LoVo (cell line): Measurements from ENCODE around the gene VWA5B2.

ENCODE experiments used
- DNase-seq: peaks from one replicate; pipeline ENCODE4 v3.0.0-alpha.2; 2016; ENCODE audit warnings: low spot score

VWA5B2 gene

GRCh38 chr3:184227481-184227935, 1.9 kb upstream of the VWA5B2 start:
- peak; percentile 30 for DNase-seq

- no peak for DNase-seq
Observed at GRCh38 chr3:184228376-184229137, 828 bp upstream of the VWA5B2 start.

DNA sequence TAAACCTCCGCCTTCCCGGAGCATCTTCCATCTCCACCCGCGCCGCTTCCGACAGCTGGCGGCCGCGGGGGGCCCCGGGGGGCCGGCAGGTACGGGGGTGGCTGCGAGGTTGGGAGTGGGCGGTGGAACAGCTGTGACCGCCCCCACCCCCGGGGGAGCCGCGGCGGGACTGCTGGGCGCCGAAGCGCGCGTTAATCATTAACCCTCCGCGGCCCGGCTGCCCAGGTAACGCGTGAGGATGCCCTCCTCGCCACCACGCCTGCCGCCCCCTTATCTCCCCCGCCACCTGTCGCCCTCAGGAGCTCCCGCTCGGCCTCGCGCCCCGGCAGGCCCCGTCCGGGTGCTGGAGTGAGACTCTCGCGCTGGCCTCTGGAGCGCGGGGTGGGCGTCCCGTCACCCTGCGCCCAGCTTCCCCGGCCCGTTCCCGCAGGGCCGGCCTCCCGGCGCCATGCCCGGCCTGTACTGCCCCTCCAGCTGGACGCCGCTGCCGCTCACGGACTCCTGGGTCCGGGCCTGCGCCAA, 757 bp downstream of the VWA5B2 start:
- peak; percentile 51 for DNase-seq

DNA sequence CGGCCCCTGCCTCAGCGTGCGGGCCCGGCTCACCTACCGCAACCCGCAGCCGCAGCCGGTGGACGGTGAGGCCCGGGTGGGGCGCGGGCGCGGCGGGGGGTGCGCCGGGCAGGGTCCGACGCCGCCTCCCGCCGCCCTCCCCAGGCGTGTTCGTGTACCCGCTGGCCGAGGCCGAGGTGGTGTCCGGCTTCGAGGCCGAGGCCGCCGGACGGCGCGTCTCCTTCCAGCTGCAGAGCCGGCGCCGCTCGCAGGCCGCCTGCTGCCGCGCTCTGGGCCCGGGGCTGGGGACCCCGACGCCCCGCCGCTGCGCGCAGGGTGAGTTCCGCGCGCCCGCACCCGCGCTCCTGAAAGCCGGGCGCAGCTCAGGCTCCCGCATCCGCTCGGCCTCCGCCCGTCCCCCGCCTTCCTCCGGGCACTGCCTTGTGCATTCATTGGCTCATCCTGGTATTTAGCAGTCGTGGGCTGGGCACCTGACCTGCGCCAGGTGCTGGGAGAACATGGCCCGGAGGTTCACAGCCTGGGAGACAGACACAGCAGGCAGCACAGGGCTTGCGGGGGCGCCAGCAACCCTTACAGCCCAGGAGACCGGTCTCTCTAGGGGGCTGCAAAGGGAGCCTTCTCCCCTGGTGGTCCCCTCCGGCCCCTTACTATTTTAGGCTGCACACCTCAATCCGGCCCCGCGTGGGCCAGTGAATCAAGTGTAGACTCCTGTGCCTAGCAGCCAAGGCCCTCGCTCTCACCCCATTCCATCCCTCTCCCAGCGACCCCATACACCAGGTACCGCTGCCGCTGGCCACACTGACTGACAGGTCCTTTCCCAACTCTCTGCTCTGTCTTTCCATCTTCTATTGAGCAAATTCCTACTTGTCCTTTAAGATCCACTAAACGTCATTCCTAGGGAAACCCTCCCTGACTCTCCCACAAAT, 1.5 kb downstream of the VWA5B2 start:
- no peak for DNase-seq

GRCh38 chr3:184231671-184232070, 2.3 kb downstream of the VWA5B2 start:
- no peak for DNase-seq

GRCh38 chr3:184233127-184233843, 3.9 kb downstream of the VWA5B2 start:
- no peak for DNase-seq

DNA sequence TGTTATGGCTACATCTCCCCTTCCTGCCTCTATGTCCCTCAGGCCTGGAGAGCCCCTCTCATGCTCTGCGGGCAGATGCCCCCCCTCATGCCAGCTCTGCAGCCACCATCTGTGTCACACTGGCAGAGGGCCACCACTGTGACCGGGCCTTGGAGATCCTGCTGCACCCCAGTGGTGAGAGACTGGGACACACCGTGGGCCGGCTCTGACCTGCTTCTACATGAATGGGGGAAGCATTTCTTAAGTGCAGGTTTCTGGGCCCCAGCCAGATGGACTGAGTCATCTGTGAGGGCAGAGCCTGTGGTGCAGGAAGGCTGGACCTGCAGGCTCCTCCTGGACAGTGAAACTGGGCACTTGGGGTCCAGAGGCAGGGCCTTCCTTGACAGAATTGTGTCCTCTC, 4.8 kb downstream of the VWA5B2 start:
- peak; percentile 60 for DNase-seq

DNA sequence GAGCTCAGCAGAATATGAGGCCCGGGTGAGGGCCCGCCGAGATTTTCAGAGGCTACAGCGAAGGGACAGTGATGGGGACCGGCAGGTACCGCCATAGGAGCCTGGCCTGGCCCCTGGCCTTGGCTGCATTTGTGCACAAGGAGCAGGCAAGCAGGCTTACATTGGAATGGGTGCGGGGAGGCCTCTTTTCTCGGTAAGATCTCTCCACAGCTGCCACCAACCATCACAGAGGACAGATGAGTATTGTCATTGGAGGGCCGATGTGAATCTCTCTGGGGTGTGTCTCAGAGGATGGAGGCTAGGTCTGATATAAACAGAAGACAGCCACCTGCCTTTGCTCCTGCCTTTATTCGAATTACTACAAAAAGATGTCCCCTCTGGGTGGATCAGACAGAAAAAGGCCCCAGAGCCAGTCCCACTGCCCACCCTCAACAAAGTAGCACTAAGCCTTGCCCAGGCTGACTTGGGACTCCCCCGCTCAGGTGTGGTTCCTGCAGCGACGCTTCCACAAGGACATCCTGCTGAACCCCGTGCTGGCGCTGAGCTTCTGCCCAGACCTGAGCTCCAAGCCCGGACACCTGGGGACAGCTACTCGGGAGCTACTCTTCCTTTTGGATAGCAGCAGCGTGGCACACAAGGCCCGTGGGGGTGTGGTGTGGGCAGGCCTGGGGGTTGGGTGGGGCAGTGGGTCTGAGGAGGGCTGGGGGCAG, 5.4 kb downstream of the VWA5B2 start:
- DNase-seq = no peak

DNA sequence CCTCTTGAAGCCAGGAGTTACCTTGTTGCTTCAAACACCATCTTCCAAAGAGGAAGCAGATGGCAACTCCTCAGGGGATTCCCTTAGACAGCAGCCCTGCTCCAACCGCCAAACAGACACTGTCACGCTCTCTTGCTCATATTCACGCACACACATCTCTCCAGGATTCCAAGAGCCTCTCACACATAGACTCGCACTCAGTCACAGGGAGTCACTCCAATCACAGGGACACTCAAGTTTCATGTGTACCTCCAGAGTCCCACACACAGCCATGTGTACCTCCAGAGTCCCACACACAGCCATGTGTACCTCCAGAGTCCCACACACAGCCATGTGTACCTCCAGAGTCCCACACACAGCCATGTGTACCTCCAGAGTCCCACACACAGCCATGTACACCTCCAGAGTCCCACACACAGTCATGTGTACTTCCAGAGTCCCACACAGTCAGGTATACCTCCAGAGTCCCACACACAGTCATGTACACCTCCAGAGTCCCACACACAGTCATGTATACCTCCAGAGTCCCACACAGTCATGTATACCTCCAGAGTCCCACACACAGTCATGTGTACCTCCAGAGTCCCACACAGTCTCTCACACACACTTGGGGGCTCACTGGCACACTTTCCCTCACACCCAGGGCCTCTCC, 6.1 kb downstream of the VWA5B2 start:
- no peak for DNase-seq

GRCh38 chr3:184236033-184236410, 6.6 kb downstream of the VWA5B2 start:
- no peak for DNase-seq

DNA sequence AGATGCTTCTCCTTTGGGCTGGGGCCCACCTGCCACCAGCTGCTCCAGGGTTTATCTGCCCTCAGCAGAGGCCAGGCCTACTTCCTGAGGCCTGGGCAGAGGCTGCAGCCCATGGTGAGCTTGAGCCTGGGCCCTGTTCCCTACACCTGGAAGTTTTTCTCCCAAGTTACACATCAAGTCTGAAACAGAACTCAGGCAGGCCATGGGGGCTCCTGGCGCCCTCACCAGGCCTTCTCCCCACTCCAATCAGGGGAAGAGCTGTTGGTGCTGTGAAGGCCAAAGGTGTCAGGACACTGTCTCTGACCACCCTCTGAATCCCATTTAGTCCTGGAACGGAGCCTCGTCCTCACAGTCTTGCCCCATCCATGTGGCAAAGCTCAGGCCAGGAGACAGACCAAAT, 7.3 kb downstream of the VWA5B2 start:
- no peak for DNase-seq

GRCh38 chr3:184237211-184237610, 7.8 kb downstream of the VWA5B2 start:
- DNase-seq = no peak

GRCh38 chr3:184237807-184238206, 8.4 kb downstream of the VWA5B2 start:
- DNase-seq = no peak

DNA sequence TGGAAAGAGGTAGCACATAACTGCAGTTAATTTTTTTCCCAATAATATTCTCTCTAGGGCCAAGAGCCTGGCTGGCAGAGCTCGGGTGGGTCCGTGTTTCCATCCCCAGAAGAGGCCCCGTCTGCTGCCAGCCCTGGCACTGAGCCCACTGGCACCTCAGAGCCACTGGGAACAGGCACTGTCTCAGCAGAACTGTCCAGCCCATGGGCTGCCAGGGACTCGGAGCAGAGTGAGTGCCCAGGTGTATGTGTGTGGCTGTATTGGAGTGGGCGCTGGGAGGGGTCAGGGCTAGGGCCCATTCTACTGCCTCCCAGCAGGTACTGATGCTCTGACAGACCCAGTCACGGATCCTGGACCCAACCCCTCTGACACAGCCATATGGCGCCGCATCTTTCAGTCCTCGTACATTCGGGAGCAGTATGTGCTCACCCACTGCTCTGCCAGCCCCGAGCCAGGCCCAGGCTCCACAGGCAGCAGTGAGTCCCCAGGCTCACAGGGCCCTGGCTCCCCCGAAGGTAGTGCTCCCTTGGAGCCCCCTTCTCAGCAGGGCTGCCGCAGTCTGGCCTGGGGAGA, 8.9 kb downstream of the VWA5B2 start:
- no peak for DNase-seq

DNA sequence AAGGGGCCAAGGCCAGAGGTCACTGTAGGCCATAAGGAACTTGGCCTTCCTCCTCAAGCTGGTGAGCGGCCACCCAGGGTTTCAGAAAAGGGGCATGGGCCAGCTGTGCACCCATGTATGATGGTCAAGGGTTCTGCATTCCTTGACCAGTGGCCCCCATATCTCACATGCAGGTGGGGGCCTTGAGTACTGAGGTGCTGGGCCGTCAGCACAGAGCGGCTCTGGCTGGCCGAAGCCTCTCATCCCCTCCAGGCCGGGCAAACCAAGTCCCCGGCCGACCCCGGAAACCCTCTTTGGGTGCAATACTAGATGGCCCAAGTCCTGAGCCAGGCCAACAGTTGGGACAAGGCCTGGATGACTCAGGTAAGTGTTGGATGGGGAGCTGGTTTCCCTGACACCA, 9.8 kb downstream of the VWA5B2 start:
- DNase-seq = no peak

- DNase-seq = no peak
Observed at GRCh38 chr3:184239708-184240107, 10.3 kb downstream of the VWA5B2 start.

DNA sequence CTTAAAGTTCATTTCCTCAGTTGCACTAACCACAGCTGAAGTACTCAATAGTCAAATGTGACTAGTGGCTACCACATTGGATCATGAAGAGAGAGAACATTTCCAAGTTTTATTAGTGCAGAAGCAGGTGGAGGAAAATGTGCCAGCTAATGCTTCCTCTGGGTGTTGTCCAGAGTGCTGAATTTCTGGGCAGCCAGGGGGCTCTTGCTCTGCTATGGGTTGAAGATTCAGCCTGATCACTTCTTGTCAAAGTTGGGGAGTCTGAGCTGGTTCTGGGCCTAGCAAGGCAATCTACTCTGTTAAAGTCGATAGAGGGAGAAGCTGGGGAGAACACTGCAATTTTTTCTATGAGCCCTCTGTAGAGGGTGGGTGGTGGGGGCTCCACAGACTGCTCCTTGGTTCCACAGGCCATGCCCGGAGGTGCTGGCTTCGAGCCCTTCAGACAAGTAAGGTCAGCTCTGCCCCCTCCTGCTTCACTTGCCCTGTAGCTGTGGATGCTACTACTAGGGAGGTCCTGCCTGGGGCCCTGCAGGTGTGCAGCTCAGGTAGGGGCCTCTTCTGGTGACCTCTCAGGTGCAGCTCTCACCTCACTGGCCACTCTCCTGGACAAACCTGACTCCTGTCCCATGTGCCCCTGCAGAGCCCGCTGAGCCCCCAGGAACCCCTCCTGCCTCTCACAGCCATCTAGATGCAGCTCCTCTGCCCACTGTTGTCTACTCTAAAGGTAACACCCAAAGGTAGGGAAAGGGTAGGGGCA, 11.2 kb downstream of the VWA5B2 start:
- DNase-seq = no peak

- DNase-seq = no peak
Observed at GRCh38 chr3:184241141-184241446, 11.7 kb downstream of the VWA5B2 start.

DNA sequence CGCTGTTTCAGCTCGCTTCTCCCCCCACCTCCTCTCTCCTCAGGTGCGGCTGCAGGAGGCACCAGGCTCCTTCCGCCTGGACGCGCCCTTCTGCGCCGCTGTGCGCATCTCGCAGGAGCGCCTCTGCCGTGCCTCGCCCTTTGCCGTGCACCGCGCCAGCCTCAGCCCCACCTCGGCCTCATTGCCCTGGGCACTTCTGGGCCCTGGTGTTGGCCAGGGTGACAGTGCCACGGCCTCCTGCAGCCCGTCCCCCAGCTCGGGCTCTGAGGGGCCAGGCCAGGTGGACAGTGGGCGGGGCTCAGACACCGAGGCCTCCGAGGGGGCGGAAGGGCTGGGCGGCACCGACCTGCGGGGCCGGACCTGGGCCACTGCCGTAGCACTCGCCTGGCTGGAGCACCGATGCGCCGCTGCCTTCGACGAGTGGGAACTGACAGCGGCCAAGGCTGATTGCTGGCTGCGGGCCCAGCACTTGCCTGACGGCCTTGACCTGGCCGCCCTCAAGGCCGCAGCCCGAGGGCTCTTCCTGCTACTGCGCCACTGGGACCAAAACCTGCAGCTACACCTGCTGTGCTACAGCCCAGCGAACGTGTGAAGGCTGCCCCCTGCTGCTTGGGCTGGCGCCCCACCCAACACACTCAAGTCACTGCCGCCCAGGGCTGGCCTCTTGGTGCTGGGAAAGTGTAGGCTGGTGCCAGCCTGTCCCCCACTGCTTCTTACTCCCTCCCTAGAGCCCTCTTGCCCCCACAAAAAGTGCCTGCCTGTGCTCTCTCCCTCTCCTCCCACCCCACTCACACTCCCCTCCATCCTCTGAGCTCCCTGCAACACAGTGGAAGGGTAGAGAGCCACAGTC, 12.3 kb downstream of the VWA5B2 start:
- DNase-seq = no peak
